Glutamatergic neuron (in vitro differentiated cells): ENCODE measurements around the gene ZNF319. TPM values are rescaled to one million over a fixed set of nuclear protein-coding genes. Genes with fewer than 3 reads are reported as not detected.

Source experiments
- DNase-seq: peaks from one replicate; pipeline ENCODE4 v3.0.0; 2022
- H3K27ac Mint-ChIP-seq: one replicate; pipeline ENCODE4 v1.8.0; 2020; ENCODE audit warnings: mild to moderate bottlenecking, mixed read lengths, inconsistent platforms; ENCODE audit not compliant: unreplicated experiment
- H3K27me3 Mint-ChIP-seq: one replicate; pipeline ENCODE4 v1.8.0; 2020; ENCODE audit warnings: mild to moderate bottlenecking, moderate library complexity, mixed read lengths, inconsistent platforms; ENCODE audit not compliant: unreplicated experiment
- H3K36me3 Mint-ChIP-seq: one replicate; pipeline ENCODE4 v1.8.0; 2020; ENCODE audit warnings: mild to moderate bottlenecking, mixed read lengths, inconsistent platforms; ENCODE audit not compliant: unreplicated experiment
- H3K4me1 Mint-ChIP-seq: one replicate; pipeline ENCODE4 v1.8.0; 2020; ENCODE audit warnings: mild to moderate bottlenecking, low read depth, mixed read lengths, inconsistent platforms; ENCODE audit not compliant: unreplicated experiment
- H3K4me3 Mint-ChIP-seq: one replicate; pipeline ENCODE4 v1.8.0; 2020; ENCODE audit warnings: mild to moderate bottlenecking, mixed read lengths, inconsistent platforms; ENCODE audit not compliant: unreplicated experiment
- H3K9me3 Mint-ChIP-seq: one replicate; pipeline ENCODE4 v1.8.0; 2020; ENCODE audit warnings: mild to moderate bottlenecking, moderate library complexity, mixed read lengths, inconsistent platforms; ENCODE audit not compliant: unreplicated experiment
- CTCF ChIP-seq: fragments of 200-600 bp; sonication (generic); IDR thresholded peaks from one replicate; pipeline ENCODE4 v1.5.0; 2021; ENCODE audit not compliant: partially characterized antibody, unreplicated experiment
- total RNA-seq: library from RNA; stranded (reverse); fragmentation: NEBNext Ultra II Directional; extraction: Animal tissue kit (Norgen Biotek cat#: 25700); gene quantifications from one replicate; pipeline ENCODE4 v1.2.1, GENCODE V29; 2021; ENCODE audit not compliant: unreplicated experiment

ZNF319 gene
- total RNA-seq, 1 donor from 2014 or later: 13.9 TPM

DNA sequence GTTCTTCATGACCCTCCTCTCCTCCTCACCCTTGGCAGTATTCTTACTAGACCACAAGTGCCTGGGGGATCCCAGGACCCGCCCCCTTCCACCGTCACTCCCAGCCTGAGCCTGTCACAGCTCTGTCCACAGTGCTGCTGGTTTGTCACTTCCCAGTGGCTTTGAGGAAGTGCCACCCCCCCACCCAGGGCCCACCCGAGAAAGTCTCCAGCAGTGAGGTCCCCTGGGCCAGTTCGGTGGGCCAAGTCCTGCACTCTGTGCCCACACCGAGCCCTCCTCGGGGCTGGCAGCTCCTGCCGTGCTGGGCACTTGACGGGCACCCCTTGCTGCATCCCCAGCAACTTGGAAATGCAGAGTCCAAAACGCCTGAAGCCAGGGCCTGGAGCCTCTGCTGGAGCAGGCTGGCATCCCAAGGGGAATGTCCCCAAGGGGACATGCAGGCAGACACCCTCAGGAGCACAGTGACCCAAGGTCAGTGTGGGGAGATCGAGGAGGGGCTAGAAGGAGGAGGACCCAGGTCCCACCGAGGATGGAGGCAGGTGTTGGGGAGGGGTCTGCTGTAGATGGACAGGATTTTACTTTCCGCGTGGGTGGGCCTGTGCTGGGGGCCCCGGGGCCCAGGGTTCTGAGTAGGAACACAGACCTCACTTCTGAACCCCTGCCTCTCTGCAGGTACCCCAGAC lies 40.6 kb upstream of the ZNF319 start:
- TF ChIP-seq CTCF: no peak
- peaks cover 15% of the 10 kb centered on the region for H3K9me3 Mint-ChIP-seq
- peaks cover 7% of the 10 kb centered on the region for H3K27me3 Mint-ChIP-seq

DNA sequence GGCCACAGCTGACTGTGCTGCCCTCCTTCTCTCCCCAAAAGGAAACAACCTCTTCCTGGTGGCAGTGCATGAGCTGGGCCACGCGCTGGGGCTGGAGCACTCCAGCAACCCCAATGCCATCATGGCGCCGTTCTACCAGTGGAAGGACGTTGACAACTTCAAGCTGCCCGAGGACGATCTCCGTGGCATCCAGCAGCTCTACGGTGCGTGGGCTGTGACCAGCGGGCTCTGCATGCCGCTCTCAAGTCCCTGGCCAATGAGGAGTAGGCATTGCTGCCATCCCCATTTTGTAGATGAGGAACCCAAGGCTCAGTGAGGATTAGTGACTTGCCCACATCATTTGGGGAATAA lies 40.0 kb upstream of the ZNF319 start:
- peaks cover 9% of the 10 kb centered on the region for H3K4me1 Mint-ChIP-seq
- peaks cover 7% of the 10 kb centered on the region for H3K27me3 Mint-ChIP-seq
- DNase-seq: no peak
- no peak for TF ChIP-seq CTCF
- H3K9me3 Mint-ChIP-seq: peaks cover 16% of the 10 kb centered on the region
- H3K4me3 Mint-ChIP-seq: no peak overlapping the region
- H3K27ac Mint-ChIP-seq: no peak overlapping the region
- peaks cover 9% of the 10 kb centered on the region for H3K36me3 Mint-ChIP-seq

More for the DNA sequence above, 40.6 kb upstream of the ZNF319 start:
- no peak for DNase-seq
- Mint-ChIP-seq H3K4me3 (no peak overlapping the region), H3K36me3 (peaks cover 9% of the 10 kb centered on the region), H3K4me1 (peaks cover 8% of the 10 kb centered on the region), H3K27ac (no peak overlapping the region)

- H3K4me1 Mint-ChIP-seq: peaks cover 14% of the 10 kb centered on the region
- H3K9me3 Mint-ChIP-seq: peaks cover 18% of the 10 kb centered on the region
- peaks cover 9% of the 10 kb centered on the region for H3K36me3 Mint-ChIP-seq
- DNase-seq: no peak
- H3K27ac Mint-ChIP-seq: no peak overlapping the region
- H3K27me3 Mint-ChIP-seq: peaks cover 7% of the 10 kb centered on the region
- H3K4me3 Mint-ChIP-seq: no peak overlapping the region
- no peak for TF ChIP-seq CTCF
Observed at GRCh38 chr16:58039829-58040495, 39.5 kb upstream of the ZNF319 start.

- peaks cover 9% of the 10 kb centered on the region for H3K36me3 Mint-ChIP-seq
- peaks cover 9% of the 10 kb centered on the region for H3K27me3 Mint-ChIP-seq
Observed at GRCh38 chr16:58038219-58038641, 37.8 kb upstream of the ZNF319 start.

More at GRCh38 chr16:58038219-58038641, 37.8 kb upstream of the ZNF319 start:
- Mint-ChIP-seq H3K4me3 (no peak overlapping the region), H3K9me3 (peaks cover 16% of the 10 kb centered on the region), H3K4me1 (peaks cover 20% of the 10 kb centered on the region), H3K27ac (no peak overlapping the region)
- TF ChIP-seq CTCF: no peak
- no peak for DNase-seq
